Measurements from ENCODE around the gene TDRD12.

GRCh38 chr19:32743021-32743420 lies 23.5 kb downstream of the TDRD12 start:
- TF ChIP-seq EZH2phosphoT487 (conservative IDR thresholded peaks at IDR 0.05; ENCODE audit: low read length) = no peak
- no peak for TF ChIP-seq CTCF (IDR thresholded peaks at IDR 0.05; ENCODE audit: insufficient read depth, low read length, poor library complexity, severe bottlenecking)

All from SU-DHL-6 (cell line).